Hepatocyte (in vitro differentiated cells): ENCODE data around the gene ADGRF1. TPM values are rescaled to one million over a fixed set of nuclear protein-coding genes. Genes with fewer than 3 reads are reported as not detected.
"Not testable (repeated sequence)": the region's sequence is repeated elsewhere in the genome, so short reads cannot be mapped to it uniquely, and the experiment has no call there.

Experiments used
- DNase-seq: peaks from one replicate; pipeline ENCODE4 v3.0.0-alpha.2; 2016; ENCODE audit warnings: low spot score
- H2AFZ ChIP-seq: fragments of 200-600 bp; sonication (generic); 2 replicates; pipeline ENCODE4 v1.6.0; 2016; ENCODE audit warnings: antibody characterized with exemption, mild to moderate bottlenecking
- H3K27ac ChIP-seq: fragments of 200-600 bp; sonication (generic); 2 replicates; pipeline ENCODE4 v1.5.1; 2016; ENCODE audit warnings: mild to moderate bottlenecking
- H3K27me3 ChIP-seq: fragments of 200-600 bp; sonication (generic); 2 replicates; pipeline ENCODE4 v1.6.1; 2016
- H3K36me3 ChIP-seq: fragments of 200-600 bp; sonication (generic); replicated peaks from 2 replicates; pipeline ENCODE4 v1.5.1; 2016; ENCODE audit warnings: low read depth; ENCODE audit not compliant: insufficient read depth
- H3K4me1 ChIP-seq: fragments of 200-600 bp; sonication (generic); 2 replicates; pipeline ENCODE4 v1.5.1; 2016; ENCODE audit warnings: mild to moderate bottlenecking, moderate library complexity; ENCODE audit not compliant: insufficient read depth
- H3K4me2 ChIP-seq: fragments of 200-600 bp; sonication (generic); 2 replicates; pipeline ENCODE4 v1.6.0; 2016
- H3K4me3 ChIP-seq: fragments of 200-600 bp; sonication (generic); 2 replicates; pipeline ENCODE4 v1.5.1; 2016; ENCODE audit warnings: mild to moderate bottlenecking
- H3K79me2 ChIP-seq: fragments of 200-600 bp; sonication (generic); 2 replicates; pipeline ENCODE4 v1.6.0; 2017; ENCODE audit warnings: mild to moderate bottlenecking
- H3K9me2 ChIP-seq: fragments of 200-600 bp; sonication (generic); replicated peaks from 2 replicates; pipeline ENCODE4 v1.6.0; 2017; ENCODE audit warnings: mild to moderate bottlenecking; ENCODE audit not compliant: insufficient read depth
- H3K9me3 ChIP-seq: fragments of 200-600 bp; sonication (generic); 2 replicates; pipeline ENCODE4 v1.5.1; 2016; ENCODE audit warnings: low read depth, mild to moderate bottlenecking
- H4K20me1 ChIP-seq: fragments of 200-600 bp; sonication (generic); 2 replicates; pipeline ENCODE4 v1.6.0; 2016; ENCODE audit warnings: mild to moderate bottlenecking; ENCODE audit not compliant: insufficient read depth, poor library complexity, severe bottlenecking
- EZH2 ChIP-seq: fragments of 200-600 bp; sonication (generic); IDR thresholded peaks from 2 replicates; pipeline ENCODE4 v1.6.1; 2016; ENCODE audit warnings: antibody characterized with exemption, mild to moderate bottlenecking, borderline replicate concordance
- EZH2phosphoT487 ChIP-seq: fragments of 200-600 bp; sonication (generic); IDR thresholded peaks from one replicate; pipeline ENCODE4 v1.6.1; 2018; ENCODE audit warnings: antibody characterized with exemption, mild to moderate bottlenecking, low read depth, moderate library complexity; ENCODE audit not compliant: unreplicated experiment, severe bottlenecking
- WGBS: methylation state at CpG from one replicate; pipeline ENCODE4 v1.1.6; 2016; ENCODE audit warnings: low lambda C conversion rate; ENCODE audit errors: missing lambda C conversion rate; 5-methylcytosine and 5-hydroxymethylcytosine counted together
- polyA plus RNA-seq: library from polyadenylated mRNA; unstranded; fragments of >200 nt; fragmentation: Nextera tagmentation; extraction: Ambion mirVana; gene quantifications from 2 replicates; pipeline ENCODE4 v1.2.1, GENCODE V29; 2016
- total RNA-seq: library from RNA; depleted of rRNA; stranded (reverse); fragments of >200 nt; gene quantifications from 2 replicates; pipeline ENCODE4 v1.2.3, GENCODE V29; 2014
- TF ChIP-seq, protein P1 (sequence below): fragments of 200-600 bp; sonication (generic); IDR thresholded peaks from 2 replicates; pipeline ENCODE4 v1.5.1; 2016; ENCODE audit warnings: antibody characterized with exemption, mild to moderate bottlenecking; ENCODE audit not compliant: poor library complexity

Gene ADGRF1
- total and polyA plus RNA-seq, 2 experiments from 2014 or later = 1.7 to 2.8 TPM

GRCh38 chr6:46990818-46991510 is 51.2 kb downstream of the ADGRF1 start:
- H3K79me2 ChIP-seq, H3K9me2 ChIP-seq, H3K4me3 ChIP-seq, H3K4me1 ChIP-seq, H3K9me3 ChIP-seq, H3K27me3 ChIP-seq, H3K36me3 ChIP-seq, H4K20me1 ChIP-seq: not testable (repeated sequence)
- Histone ChIP-seq H3K27ac (peak overlapping the region; percentile 7), H2AFZ (peak overlapping the region; percentile 24), H3K4me2 (peak overlapping the region; percentile 8)
- DNase-seq = peak; percentile 67
- TF ChIP-seq, protein P1, sequence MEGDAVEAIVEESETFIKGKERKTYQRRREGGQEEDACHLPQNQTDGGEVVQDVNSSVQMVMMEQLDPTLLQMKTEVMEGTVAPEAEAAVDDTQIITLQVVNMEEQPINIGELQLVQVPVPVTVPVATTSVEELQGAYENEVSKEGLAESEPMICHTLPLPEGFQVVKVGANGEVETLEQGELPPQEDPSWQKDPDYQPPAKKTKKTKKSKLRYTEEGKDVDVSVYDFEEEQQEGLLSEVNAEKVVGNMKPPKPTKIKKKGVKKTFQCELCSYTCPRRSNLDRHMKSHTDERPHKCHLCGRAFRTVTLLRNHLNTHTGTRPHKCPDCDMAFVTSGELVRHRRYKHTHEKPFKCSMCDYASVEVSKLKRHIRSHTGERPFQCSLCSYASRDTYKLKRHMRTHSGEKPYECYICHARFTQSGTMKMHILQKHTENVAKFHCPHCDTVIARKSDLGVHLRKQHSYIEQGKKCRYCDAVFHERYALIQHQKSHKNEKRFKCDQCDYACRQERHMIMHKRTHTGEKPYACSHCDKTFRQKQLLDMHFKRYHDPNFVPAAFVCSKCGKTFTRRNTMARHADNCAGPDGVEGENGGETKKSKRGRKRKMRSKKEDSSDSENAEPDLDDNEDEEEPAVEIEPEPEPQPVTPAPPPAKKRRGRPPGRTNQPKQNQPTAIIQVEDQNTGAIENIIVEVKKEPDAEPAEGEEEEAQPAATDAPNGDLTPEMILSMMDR = peak; percentile 76
- 63% methylated on average over 6 of the region's 6 CpGs for WGBS

DNA sequence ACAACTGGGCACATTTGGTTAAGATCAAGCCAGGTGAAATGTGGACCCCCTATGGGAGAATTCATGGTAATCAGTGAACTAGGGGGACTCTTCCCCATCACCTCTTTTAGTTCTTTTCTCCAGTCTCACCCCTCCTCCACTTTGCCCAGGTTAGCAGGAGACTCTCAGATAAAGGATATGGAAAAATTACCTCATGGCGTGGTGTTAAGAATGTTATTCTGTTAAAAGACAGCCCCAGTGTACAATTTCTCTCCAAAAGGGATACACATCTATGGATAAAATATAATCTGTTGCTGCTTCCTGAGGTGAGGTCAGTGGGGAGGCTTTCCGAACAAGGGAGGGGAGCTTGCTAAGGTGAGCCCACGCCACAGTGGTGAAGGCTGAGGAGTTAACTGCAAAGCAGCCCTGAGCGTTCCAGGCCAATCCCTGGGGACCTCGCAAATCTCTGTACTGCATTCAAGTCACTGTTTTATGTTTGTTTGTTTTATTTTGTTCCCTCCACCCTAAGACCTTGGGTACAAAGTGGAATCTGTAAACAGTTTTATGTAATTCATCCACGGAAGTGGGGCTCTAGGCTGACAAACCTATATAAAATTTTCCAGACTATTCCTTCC is 52.0 kb downstream of the ADGRF1 start:
- H3K27ac ChIP-seq = peak overlapping the region; percentile 7

DNA sequence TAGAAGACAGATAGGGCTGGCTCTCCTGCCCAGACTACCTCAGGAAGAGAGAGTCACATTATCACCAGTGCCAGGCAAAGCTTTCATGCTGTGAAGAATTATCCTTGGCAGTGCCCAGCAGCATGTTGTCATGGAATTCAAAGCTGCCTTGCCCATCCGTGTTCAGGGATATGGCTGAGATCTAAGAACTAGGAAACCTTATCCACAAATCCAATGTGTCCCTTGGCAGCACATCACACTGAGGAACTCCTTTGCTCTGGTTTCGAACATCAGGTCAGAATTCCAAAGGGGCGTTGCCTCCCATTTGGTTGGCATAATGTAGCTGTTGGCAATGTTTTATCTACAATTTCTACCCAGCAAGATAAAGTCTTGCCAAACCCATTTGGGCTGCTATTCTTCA is 52.7 kb downstream of the ADGRF1 start:
- H3K4me1 ChIP-seq = peaks cover 8% of the 10 kb centered on the region
- TF ChIP-seq EZH2 (no peak), EZH2phosphoT487 (no peak)
- TF ChIP-seq, protein P1 = no peak
- no peaks in the 10 kb centered on the region for H3K27me3 ChIP-seq
- 89% methylated on average over 3 of the region's 3 CpGs for WGBS
- H2AFZ ChIP-seq = no peak overlapping the region
- no peaks in the 10 kb centered on the region for H3K9me3 ChIP-seq
- H3K27ac ChIP-seq = no peak overlapping the region
- no peak for DNase-seq
- H3K36me3 ChIP-seq = no peaks in the 10 kb centered on the region
- no peaks in the 10 kb centered on the region for H3K9me2 ChIP-seq
- H4K20me1 ChIP-seq = no peaks in the 10 kb centered on the region
- H3K79me2 ChIP-seq = no peaks in the 10 kb centered on the region
- no peak overlapping the region for H3K4me2 ChIP-seq
- no peak overlapping the region for H3K4me3 ChIP-seq

More for the DNA sequence above, 52.0 kb downstream of the ADGRF1 start:
- H3K36me3 ChIP-seq = no peaks in the 10 kb centered on the region
- H3K79me2 ChIP-seq = no peaks in the 10 kb centered on the region
- peak overlapping the region; percentile 24 for H2AFZ ChIP-seq
- H3K9me2 ChIP-seq = no peaks in the 10 kb centered on the region
- 52% methylated on average over 6 of the region's 6 CpGs for WGBS
- H3K9me3 ChIP-seq = no peaks in the 10 kb centered on the region
- no peaks in the 10 kb centered on the region for H4K20me1 ChIP-seq
- H3K4me3 ChIP-seq = no peak overlapping the region
- DNase-seq = no peak
- peak overlapping the region; percentile 8 for H3K4me2 ChIP-seq
- peaks cover 8% of the 10 kb centered on the region for H3K4me1 ChIP-seq
- no peaks in the 10 kb centered on the region for H3K27me3 ChIP-seq
- TF ChIP-seq, protein P1 = no peak
- TF ChIP-seq EZH2 (no peak), EZH2phosphoT487 (no peak)
